Activated naive CD4-positive, alpha-beta T cell treated with anti-CD3 and anti-CD28 coated beads, Interleukin-2, amount 50 U/mL, for 24 hours (primary cell): Measurements from ENCODE around the gene ABLIM2.

Experiments
- H3K27ac Mint-ChIP-seq: one replicate; pipeline ENCODE4 v1.8.0; 2021; ENCODE audit warnings: mild to moderate bottlenecking, mixed read lengths
- H3K27me3 Mint-ChIP-seq: one replicate; pipeline ENCODE4 v1.8.0; 2021; ENCODE audit warnings: mixed read lengths
- H3K36me3 Mint-ChIP-seq: one replicate; pipeline ENCODE4 v1.8.0; 2021; ENCODE audit warnings: mixed read lengths
- H3K4me1 Mint-ChIP-seq: one replicate; pipeline ENCODE4 v1.8.0; 2021; ENCODE audit warnings: mixed read lengths
- H3K4me3 Mint-ChIP-seq: one replicate; pipeline ENCODE4 v1.8.0; 2021; ENCODE audit warnings: mild to moderate bottlenecking, mixed read lengths
- H3K9me3 Mint-ChIP-seq: one replicate; pipeline ENCODE4 v1.8.0; 2021; ENCODE audit warnings: mixed read lengths

ABLIM2 gene

GRCh38 chr4:8103421-8104390 is 54.9 kb downstream of the ABLIM2 start:
- Mint-ChIP-seq H3K9me3 (no peaks in the 10 kb centered on the region), H3K4me3 (no peak overlapping the region), H3K27ac (no peak overlapping the region), H3K27me3 (no peaks in the 10 kb centered on the region), H3K36me3 (no peaks in the 10 kb centered on the region), H3K4me1 (no peaks in the 10 kb centered on the region)

- Mint-ChIP-seq H3K27me3 (no peaks in the 10 kb centered on the region), H3K27ac (no peak overlapping the region), H3K36me3 (no peaks in the 10 kb centered on the region), H3K4me1 (no peaks in the 10 kb centered on the region), H3K9me3 (no peaks in the 10 kb centered on the region), H3K4me3 (no peak overlapping the region)
Observed at GRCh38 chr4:8102831-8103230, 55.8 kb downstream of the ABLIM2 start.

GRCh38 chr4:8102076-8102355 is 56.6 kb downstream of the ABLIM2 start:
- Mint-ChIP-seq H3K9me3 (no peaks in the 10 kb centered on the region), H3K27ac (no peak overlapping the region), H3K36me3 (no peaks in the 10 kb centered on the region), H3K4me3 (no peak overlapping the region), H3K4me1 (no peaks in the 10 kb centered on the region), H3K27me3 (no peaks in the 10 kb centered on the region)

- Mint-ChIP-seq H3K4me3 (no peak overlapping the region), H3K4me1 (no peaks in the 10 kb centered on the region), H3K27me3 (no peaks in the 10 kb centered on the region), H3K36me3 (peaks cover under 1% of the 10 kb centered on the region), H3K9me3 (no peaks in the 10 kb centered on the region), H3K27ac (no peak overlapping the region)
Observed at GRCh38 chr4:8101213-8102075, 57.2 kb downstream of the ABLIM2 start.

GRCh38 chr4:8099981-8100464 is 58.6 kb downstream of the ABLIM2 start:
- Mint-ChIP-seq H3K27ac (no peak overlapping the region), H3K27me3 (no peaks in the 10 kb centered on the region), H3K36me3 (peaks cover 6% of the 10 kb centered on the region)

GRCh38 chr4:8098506-8098905 is 60.1 kb downstream of the ABLIM2 start:
- Mint-ChIP-seq H3K4me1 (no peaks in the 10 kb centered on the region), H3K4me3 (no peak overlapping the region), H3K9me3 (peaks cover 8% of the 10 kb centered on the region), H3K27ac (no peak overlapping the region), H3K27me3 (no peaks in the 10 kb centered on the region), H3K36me3 (peaks cover 12% of the 10 kb centered on the region)

More at GRCh38 chr4:8099981-8100464, 58.6 kb downstream of the ABLIM2 start:
- Mint-ChIP-seq H3K9me3 (no peaks in the 10 kb centered on the region), H3K4me1 (no peaks in the 10 kb centered on the region), H3K4me3 (no peak overlapping the region)

- no peak overlapping the region for H3K4me3 Mint-ChIP-seq
- no peak overlapping the region for H3K27ac Mint-ChIP-seq
- H3K27me3 Mint-ChIP-seq: no peaks in the 10 kb centered on the region
- H3K9me3 Mint-ChIP-seq: peaks cover 10% of the 10 kb centered on the region
- no peaks in the 10 kb centered on the region for H3K4me1 Mint-ChIP-seq
- peaks cover 12% of the 10 kb centered on the region for H3K36me3 Mint-ChIP-seq
Observed at GRCh38 chr4:8097721-8098345, 60.8 kb downstream of the ABLIM2 start.

- Mint-ChIP-seq H3K4me3 (no peak overlapping the region), H3K27me3 (no peaks in the 10 kb centered on the region), H3K9me3 (peaks cover 10% of the 10 kb centered on the region), H3K27ac (no peak overlapping the region), H3K36me3 (peaks cover 12% of the 10 kb centered on the region), H3K4me1 (no peaks in the 10 kb centered on the region)
Observed at GRCh38 chr4:8097141-8097541, 61.5 kb downstream of the ABLIM2 start.

GRCh38 chr4:8096690-8097061 is 61.9 kb downstream of the ABLIM2 start:
- no peak overlapping the region for H3K27ac Mint-ChIP-seq
- H3K4me1 Mint-ChIP-seq: no peaks in the 10 kb centered on the region
- H3K36me3 Mint-ChIP-seq: peaks cover 12% of the 10 kb centered on the region
- H3K27me3 Mint-ChIP-seq: no peaks in the 10 kb centered on the region
- H3K9me3 Mint-ChIP-seq: peaks cover 10% of the 10 kb centered on the region
- H3K4me3 Mint-ChIP-seq: no peak overlapping the region

- Mint-ChIP-seq H3K9me3 (peaks cover 10% of the 10 kb centered on the region), H3K4me1 (no peaks in the 10 kb centered on the region), H3K4me3 (no peak overlapping the region), H3K27me3 (no peaks in the 10 kb centered on the region), H3K36me3 (peaks cover 12% of the 10 kb centered on the region), H3K27ac (no peak overlapping the region)
Observed at GRCh38 chr4:8095956-8096689, 62.5 kb downstream of the ABLIM2 start.

GRCh38 chr4:8093587-8094274 is 64.9 kb downstream of the ABLIM2 start:
- Mint-ChIP-seq H3K27ac (no peak overlapping the region), H3K4me1 (no peaks in the 10 kb centered on the region), H3K9me3 (peaks cover 10% of the 10 kb centered on the region), H3K27me3 (no peaks in the 10 kb centered on the region), H3K36me3 (peaks cover 12% of the 10 kb centered on the region), H3K4me3 (no peak overlapping the region)

- no peaks in the 10 kb centered on the region for H3K27me3 Mint-ChIP-seq
- peaks cover 12% of the 10 kb centered on the region for H3K36me3 Mint-ChIP-seq
- H3K4me1 Mint-ChIP-seq: no peaks in the 10 kb centered on the region
- H3K9me3 Mint-ChIP-seq: peaks cover 10% of the 10 kb centered on the region
- no peak overlapping the region for H3K4me3 Mint-ChIP-seq
- H3K27ac Mint-ChIP-seq: no peak overlapping the region
Observed at GRCh38 chr4:8092282-8092681, 66.3 kb downstream of the ABLIM2 start.

- Mint-ChIP-seq H3K36me3 (peaks cover 7% of the 10 kb centered on the region), H3K4me1 (no peaks in the 10 kb centered on the region), H3K4me3 (no peak overlapping the region), H3K9me3 (peaks cover 10% of the 10 kb centered on the region), H3K27me3 (no peaks in the 10 kb centered on the region), H3K27ac (no peak overlapping the region)
Observed at GRCh38 chr4:8090744-8091301, 67.8 kb downstream of the ABLIM2 start.

GRCh38 chr4:8090312-8090711 is 68.3 kb downstream of the ABLIM2 start:
- peaks cover 10% of the 10 kb centered on the region for H3K9me3 Mint-ChIP-seq
- H3K27ac Mint-ChIP-seq: no peak overlapping the region
- no peaks in the 10 kb centered on the region for H3K4me1 Mint-ChIP-seq
- H3K36me3 Mint-ChIP-seq: peaks cover 6% of the 10 kb centered on the region
- no peak overlapping the region for H3K4me3 Mint-ChIP-seq
- no peaks in the 10 kb centered on the region for H3K27me3 Mint-ChIP-seq
